NCI-H2196 treated with DMSO at 0.1 percent for 48 hours (cell line): ENCODE data around the gene SIN3A.
"Not testable (repeated sequence)": the region's sequence is repeated elsewhere in the genome, so short reads cannot be mapped to it uniquely, and the experiment has no call there.

Experiments used
- DNase-seq: peaks from one replicate; lab custom pipeline; 2025; ENCODE audit not compliant: unreplicated experiment; lab: John Stamatoyannopoulos, UW

Gene SIN3A

DNA sequence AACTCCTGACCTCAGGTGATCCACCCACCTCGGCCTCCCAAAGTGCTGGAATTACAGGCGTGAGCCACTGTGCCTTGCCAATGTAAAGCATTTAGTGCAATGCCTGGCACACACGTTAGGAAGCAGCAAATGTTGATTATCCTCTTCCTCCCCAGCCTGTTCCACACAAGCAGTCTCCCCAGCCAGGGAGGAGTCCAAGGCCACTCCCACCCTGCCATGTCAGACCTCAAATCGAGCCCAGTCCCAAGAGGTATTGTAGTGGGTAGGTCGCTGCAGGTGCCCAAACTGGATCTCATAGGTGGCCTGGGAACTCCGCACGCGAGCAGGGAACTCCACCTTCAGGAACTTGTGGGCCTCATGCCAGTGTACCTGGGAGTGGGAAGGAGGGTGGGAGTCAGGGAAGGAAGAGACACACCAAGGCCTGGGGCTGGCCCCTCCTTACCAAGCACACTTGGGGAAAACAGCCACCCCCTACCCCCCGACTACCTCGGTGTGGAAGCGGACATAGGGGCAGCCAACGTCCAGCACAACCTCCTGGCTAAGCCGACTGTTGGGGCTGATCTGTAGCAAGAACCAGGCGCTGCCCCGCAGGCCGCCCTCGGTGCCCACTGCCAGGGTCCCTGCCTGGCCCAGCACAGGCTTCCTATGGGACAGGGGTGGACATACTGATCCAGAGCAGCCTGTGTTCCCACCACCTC, 93.4 kb downstream of the SIN3A start:
- DNase-seq, result no peak

DNA sequence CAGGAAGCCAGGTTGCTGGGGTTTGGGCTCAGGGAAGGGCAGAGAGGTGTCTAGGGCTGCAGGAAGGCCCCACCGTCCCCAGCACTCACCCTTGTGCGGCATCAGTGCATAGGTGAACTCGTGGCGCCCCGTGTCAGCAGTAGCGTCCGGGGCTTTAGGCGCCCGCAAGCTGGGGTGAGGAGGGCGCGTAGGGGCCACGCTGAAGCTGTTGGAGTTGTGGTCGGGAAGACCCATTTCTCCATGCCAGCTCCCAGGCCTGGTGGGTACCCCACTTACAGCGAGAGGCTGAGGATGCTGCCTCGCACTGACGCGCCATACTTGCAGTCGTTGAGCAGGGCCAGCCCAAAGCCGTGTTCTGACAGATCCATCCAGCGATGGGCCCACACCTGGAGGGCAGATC, 95.0 kb downstream of the SIN3A start:
- no peak for DNase-seq

DNA sequence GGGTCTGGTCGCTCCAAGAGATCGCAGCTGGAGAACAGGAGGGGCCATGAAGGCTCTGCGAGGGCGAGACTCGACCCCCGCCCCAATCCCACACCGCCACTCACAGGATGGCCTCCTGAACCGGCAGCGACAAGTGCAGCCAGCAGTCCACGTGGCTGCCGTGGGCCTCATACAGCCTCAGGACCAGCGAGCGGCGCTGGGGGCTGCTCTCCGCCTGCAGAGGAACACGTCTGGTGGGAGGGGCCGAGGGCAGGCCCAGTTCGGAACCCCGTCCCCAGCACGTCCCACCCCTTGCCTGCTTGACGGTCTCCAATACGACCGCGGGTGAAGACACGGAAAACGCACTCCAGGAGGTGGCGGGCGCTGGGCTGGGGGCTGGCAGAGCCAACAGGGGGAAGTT, 95.5 kb downstream of the SIN3A start:
- DNase-seq, result no peak

DNA sequence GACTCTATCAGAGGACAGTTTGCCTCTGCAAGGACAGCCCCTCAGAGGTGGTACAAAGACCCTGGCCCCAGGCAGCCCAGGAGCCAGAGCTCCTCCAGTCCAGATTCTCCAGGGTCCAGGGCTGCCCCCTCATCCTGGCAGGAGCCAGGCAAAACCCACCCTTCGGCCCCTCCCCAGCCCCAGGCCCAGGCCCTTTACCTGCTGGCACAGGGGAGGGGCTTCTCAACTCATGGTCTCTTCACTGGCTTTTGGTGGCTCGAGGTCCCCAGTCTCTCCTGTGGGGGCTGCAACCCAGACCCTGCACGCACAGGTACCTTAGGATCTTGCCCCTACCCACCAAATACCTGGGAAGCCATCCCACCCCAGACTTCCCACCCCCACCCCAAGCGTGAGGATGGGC, 96.1 kb downstream of the SIN3A start:
- DNase-seq, result no peak

DNA sequence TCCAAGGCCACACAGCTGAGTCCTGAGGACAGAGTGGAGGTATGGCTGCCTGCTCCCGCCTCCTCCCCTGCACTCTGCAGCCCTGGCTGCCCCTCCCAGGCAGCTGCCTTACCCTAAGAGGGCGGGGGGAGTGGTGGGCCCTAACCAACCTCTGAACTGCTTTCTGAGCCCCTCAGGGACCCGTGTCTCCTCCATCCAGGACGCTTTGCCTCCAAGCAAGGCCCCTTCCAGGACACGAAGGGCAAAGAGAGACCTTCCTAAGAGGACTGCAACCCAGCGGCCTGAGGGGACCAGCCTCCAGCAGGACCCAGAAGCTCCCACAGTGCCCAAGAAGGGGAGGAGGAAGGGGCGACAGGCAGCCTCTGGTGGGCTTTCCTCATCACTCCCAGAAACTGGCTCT, 97.0 kb downstream of the SIN3A start:
- DNase-seq, result no peak

DNA sequence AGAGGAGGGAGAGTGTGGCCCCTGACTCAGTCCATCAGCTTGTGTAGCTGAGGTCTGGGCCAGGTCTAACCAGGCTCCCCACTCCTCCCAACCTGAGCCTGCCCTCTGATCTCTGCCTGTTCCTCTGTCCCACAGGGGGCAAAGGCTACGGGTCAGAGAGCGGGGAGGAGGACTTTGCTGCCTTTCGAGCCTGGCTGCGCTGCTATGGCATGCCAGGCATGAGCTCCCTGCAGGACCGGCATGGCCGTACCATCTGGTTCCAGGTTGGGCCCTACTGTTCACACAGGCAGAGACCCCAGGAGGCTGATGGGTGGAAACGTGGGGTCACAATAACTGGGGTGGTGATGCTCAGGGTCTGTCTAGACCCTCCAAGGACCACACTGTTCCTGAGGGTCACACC, 97.9 kb downstream of the SIN3A start:
- DNase-seq, result no peak

DNA sequence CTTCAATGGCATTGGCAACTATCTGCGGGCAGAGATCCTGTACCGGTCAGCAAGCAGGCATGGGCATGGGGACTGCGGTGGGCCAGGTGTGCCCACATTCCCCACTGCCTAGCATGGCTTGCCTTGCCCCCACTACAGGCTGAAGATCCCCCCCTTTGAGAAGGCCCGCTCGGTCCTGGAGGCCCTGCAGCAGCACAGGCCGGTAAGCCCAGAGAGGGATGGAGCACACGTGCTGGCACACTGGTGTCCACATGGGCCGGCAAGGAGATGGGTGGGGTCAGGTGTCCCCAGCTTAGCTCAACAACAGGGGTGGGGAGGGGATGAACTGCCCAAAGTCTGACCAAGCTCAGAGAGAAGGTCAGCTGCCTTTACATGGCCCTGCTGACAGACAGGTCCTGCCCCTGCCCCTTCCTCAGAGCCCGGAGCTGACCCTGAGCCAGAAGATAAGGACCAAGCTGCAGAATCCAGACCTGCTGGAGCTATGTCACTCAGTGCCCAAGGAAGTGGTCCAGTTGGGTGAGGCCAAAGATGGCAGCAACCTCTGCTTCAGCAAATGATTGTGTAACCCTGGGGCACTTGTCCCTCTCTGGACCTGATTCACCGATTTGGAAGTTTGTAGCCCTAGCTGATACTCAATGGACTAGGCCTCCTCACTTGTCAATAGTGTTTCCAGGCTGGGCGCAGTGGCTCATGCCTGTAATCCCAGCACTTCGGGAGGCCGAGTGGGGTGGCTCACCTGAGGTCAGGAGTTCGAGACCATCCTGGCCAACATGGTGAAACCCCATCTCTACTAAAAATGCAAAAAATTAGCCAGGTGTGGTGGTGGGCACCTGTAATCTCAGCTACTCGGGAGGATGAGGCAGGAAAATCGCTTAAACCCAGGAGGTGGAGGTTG, 99.1 kb downstream of the SIN3A start:
- DNase-seq, result no peak

DNA sequence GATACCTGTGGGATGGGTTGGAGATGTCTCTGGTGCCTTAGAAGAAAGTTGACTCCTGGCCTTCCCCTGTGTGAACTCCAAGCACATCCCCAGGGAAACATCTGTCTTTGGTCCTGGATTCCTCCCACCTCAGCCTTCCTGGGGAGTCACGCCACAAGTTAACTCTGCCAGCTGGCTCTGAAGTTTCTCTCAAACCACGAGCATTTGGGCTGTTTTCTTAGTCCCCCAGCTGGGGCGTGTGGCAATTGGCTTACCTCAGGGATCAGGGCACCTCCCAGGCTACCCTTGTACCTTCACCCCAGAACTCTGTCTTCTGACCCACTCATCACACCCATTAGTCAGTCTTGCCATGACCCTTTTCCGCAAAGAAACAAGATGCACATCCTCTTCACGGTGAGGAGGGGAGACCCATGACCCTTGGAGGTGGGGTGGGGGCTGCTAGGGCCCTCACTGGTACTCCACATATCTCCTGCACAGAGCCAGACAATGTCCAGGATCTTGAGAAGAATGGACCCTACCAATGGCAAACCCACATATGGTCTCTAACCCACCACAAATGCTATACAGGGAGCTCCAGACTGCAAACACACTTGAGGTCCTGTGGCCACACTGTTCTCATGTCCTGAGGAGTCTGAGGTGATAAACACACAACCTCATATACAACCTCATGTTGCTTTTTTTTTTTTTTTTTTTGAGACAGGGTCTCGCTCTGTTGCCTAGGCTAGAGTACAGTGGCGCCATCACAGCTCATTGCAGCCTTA, 100.7 kb downstream of the SIN3A start:
- DNase-seq, result no peak

DNA sequence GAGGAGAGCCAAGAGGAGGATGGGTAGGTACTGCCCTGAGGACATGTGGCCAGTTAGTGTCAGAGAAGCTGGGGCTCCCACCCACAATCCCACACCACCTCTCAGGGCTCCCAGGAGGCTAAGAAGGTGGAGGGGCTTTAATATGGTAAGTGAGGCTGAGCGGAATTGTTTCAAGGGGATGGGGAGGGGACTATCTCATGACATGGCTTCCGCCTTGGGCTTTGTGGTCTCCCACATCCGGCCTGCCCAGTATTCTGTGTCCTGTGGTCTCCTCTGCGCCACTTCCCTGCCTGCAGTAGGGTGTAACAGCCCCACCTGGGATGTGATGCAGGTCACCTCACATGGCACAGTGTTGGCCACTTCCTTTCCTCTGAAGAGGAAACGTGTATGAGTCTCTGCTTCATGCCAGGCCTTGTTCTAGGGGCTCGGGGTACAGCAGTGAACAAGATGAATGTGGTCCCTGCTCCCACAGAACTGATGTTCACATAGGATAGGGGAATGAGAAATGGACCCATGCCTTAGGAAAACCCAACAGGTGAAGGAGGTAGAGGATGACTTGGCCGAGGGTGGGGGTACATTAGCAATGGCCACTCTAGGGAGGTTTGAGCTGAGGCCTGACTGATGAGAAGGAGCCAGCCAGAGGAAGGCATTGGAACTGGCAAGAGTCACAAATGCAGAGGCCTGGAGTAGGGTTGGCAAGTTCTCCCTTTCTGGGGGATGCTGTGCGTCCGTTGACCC, 101.5 kb downstream of the SIN3A start:
- DNase-seq, result no peak

DNA sequence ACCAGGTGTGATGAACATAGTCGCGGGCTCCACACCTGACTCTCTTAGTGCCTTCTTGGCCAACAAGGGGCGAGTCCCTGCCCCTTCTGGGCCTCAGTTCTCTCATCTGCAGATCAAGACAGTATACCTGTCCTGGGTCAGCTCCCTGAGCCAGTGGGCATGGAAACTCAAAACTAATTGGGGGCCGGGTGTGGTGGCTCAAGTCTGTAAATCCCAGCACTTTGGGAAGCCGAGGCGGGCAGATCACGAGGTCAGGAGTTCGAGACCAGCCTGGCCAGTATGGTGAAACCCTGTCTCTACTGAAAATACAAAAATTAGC, 102.2 kb downstream of the SIN3A start:
- DNase-seq, result not testable (repeated sequence)

DNA sequence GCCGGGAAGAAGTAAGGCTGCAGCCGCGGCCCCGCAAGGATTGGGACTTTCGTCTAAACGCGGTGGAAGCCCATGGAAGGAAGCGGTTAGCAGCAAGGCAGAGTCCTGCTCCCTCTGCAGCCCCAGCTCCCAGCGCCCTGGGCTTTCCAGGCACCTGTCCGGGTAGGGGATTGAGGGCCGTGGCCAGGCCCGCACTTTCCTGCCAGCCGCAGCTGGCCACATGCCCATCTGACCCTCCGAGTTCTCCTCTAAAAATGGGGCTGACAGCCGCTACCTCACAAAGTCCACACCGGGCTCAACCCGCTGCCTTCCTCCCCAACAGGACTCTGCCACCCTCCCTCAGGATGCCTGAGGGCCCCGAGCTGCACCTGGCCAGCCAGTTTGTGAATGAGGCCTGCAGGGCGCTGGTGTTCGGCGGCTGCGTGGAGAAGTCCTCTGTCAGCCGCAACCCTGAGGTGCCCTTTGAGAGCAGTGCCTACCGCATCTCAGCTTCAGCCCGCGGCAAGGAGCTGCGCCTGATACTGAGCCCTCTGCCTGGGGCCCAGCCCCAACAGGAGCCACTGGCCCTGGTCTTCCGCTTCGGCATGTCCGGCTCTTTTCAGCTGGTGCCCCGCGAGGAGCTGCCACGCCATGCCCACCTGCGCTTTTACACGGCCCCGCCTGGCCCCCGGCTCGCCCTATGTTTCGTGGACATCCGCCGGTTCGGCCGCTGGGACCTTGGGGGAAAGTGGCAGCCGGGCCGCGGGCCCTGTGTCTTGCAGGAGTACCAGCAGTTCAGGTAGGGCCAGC, 102.7 kb downstream of the SIN3A start:
- no peak for DNase-seq

DNA sequence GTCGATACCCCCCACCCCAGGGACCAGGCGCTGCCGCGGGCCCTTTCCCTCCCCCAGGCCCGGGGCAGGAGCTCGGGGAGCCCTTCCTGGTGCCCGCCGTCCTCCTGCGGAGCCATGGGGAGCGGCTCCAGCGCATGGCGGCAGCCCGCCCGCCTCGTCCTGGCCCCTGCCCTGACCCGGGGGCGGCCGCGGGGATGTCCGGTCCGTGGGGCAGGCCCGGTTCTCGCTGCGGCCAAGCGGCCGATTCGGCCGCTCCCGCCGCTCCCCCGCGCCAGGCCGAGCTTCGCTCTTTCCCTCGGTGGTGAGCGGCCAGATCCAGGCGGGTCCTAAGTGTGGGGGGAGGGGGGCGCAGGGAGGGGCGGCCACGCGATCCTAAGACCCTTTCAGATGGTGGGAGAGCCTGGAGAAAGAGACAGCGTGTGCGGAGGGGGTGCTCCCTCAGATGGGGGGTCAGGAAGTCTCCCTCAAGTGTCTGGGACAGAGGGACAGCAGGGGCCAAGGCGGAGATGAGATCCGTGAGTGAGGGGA, 103.4 kb downstream of the SIN3A start:
- DNase-seq, result no peak

DNA sequence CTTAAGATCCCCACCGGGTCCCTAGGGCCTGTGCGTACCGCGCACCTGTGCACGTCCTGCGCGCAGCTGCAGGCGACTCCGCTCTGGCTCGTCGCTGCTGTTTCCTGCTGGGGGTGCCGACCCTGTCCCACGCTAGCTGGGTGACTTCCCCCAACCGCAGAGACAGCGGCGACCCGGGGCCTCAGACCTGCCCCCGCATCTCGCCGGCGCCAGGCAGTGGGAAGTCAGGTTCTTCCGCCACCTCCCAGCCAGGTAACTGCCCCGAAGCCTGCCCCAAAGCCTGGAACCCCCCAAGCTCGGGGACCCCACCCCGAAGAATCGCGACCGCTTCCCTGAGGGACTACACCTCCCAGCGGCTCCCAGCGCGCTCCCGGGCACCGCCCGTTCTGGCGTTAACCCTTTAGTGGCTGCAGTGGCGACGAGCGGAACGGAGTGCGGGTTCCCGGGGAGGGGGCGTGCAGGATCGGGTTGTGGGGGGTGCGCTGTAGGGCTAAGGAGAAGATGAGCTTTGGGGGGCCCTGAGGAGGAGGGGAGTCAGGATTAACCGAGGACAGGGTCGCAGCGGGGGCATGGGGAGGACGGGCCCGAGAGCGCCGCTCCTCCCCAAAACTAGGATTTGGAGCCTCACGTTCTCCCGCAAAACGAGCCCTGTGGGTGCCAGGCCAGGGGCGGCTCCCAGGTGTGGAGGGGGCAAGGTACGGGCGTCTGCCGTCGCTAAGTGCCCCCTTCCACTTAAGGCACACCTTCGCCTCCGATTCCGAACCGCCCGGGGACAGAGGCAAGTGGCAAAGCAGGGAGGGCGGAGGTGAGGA, 104.1 kb downstream of the SIN3A start:
- no peak for DNase-seq

DNA sequence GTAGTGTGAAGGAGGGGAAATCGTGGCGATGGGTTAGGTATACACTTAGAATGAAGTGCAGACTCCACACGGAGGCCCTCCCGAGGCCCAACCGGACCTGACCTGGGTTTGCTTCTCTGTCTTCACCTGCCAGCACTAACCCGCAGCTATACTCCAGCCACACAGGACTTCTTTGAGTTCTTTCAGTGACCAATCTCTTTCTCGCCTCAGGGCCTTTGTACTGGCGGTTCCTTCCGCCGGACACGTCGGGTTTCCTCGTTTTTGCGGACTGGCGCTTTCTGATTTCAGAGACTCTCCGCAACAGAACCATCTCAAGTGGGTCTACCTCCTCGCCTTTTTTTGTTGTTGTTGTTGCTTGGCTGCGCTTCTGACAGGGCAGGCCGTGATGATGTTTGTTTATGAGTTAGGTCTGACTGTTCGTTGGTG, 104.7 kb downstream of the SIN3A start, which contains the start of gene NEIL1:
TSS of gene NEIL1 (plus strand) at position 244 of the 426 bp plus-strand sequence. CDS start 1,867 bp downstream, outside the sequence.
- no peak for DNase-seq

DNA sequence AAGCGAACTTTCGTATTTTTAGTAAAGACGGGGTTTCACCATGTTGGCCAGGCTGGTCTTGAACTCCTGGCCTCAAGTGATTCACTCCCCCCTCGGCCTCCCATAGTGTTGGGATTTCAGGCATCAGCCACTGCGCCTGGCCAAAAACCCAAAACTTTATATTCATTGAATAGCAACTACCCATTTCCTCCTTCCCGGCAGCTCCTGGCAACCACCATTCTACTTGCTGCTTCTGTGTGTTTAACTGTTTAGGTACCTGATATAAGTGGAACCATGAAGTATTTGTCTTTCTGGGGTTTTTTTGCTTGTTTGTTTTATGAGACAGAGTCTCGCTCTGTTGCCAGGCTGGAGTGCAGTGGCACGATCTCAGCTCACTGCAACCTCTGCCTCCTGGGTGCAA, 107.5 kb downstream of the SIN3A start:
- not testable (repeated sequence) for DNase-seq

DNA sequence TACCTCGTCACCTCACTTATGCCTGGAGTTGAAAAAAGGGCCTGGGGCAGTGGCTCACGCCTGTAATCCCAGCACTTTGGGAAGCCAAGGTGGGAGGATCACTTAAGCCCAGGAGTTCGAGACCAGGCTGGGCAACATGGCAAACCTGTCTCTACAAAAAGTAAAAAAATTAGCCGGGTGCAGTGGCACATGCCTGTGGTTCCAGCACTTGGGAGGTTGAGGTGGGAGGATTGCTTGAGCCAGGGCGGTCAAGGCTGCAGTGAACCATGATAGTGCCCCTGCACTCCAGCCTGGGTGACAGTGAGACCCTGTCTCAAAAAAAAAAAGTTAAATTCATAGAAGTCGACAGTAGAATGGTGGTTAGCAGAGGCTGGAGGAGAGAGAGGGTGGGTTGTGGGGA, 109.3 kb downstream of the SIN3A start:
- DNase-seq, result no peak

DNA sequence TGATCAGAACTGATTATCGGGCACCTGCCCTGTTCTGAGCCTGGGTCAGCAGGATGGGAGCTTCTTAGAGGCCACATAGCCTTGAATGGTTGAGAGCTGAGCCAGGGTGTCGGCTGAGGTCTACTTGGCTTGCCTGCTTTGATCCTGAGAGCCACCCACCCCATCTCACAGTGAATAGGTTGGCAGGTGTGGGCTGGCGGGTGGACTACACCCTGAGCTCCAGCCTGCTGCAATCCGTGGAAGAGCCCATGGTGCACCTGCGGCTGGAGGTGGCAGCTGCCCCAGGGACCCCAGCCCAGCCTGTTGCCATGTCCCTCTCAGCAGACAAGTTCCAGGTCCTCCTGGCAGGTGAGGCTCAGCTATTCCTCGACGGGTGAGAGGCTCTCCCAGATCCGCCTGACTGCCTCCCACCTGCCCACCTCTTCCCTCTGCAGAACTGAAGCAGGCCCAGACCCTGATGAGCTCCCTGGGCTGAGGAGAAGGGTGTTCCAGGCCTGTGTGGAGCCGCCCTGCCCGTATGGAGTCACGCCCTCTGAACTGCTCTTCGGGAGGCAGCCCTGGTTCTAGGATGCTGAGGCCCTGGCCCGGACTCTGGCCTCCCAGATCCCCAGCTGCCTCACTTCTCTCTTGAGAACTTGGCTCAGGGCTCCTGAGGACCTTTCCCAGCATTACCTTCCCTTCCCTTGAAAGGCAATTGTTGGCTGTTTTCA, 111.8 kb downstream of the SIN3A start:
- DNase-seq, result no peak

DNA sequence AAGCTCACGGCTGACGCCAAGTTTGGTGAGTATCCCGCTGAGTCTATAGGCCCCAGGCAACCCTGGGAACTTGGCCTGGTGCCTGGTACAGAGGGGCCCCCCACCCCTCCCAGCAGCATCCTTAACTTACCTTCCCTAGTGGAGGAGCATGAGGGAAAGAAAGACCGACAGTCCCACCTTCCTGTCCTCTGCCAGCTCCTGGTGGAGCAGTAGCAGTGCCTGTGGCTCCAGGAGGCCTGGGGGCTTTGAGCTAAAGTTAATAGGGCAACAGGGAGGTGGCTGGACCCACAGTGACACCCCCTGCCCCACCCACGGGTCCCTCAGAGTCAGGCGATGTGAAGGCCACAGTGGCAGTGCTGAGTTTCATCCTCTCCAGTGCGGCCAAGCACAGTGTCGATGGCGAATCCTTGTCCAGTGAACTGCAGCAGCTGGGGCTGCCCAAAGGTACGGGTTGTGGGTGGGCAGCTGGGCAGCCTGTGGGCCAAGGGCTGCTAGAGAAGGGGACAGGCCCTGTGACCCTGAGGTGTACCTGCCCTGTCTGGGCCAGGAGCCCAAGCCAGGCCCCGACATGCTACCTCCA, 112.7 kb downstream of the SIN3A start:
- DNase-seq, result no peak
